Fibroblast of skin of back (primary cell): ENCODE measurements around the gene SKA2. TPM values are rescaled to one million over a fixed set of nuclear protein-coding genes. Genes with fewer than 3 reads are reported as not detected.
"Not testable (repeated sequence)": the region's sequence is repeated elsewhere in the genome, so short reads cannot be mapped to it uniquely, and the experiment has no call there.

Source experiments
- DNase-seq: peaks from one replicate; pipeline ENCODE4 v3.0.0-alpha.2; 2013
- polyA plus RNA-seq, 2 experiments: library from polyadenylated mRNA; unstranded; fragments of 120-200 nt; gene quantifications; one replicate each; pipeline ENCODE4 v1.2.1, GENCODE V29; 2013; ENCODE audit not compliant: insufficient read length in 2 of 2

Gene SKA2
- 65.5 TPM for polyA plus RNA-seq (2013, experiment 1 of 2; ENCODE audit: insufficient read length)
- 43.4 TPM for polyA plus RNA-seq (2013, experiment 2 of 2; ENCODE audit: insufficient read length)

- no peak for DNase-seq
Observed at GRCh38 chr17:59154721-59155438, at the start of gene SKA2. Gene SKA2, minus strand, starts transcription at chr17:59155186. Its CDS starts 23 bp downstream, at chr17:59155163.

GRCh38 chr17:59202320-59202719 is 47.3 kb upstream of the SKA2 start:
- no peak for DNase-seq

GRCh38 chr17:59199398-59199797 is 44.4 kb upstream of the SKA2 start:
- DNase-seq = no peak

GRCh38 chr17:59193336-59193862 is 38.4 kb upstream of the SKA2 start:
- no peak for DNase-seq

GRCh38 chr17:59190806-59191205 is 35.8 kb upstream of the SKA2 start:
- no peak for DNase-seq

- DNase-seq = no peak
Observed at GRCh38 chr17:59186850-59187249, 31.9 kb upstream of the SKA2 start.

- DNase-seq = no peak
Observed at GRCh38 chr17:59185997-59186396, 31.0 kb upstream of the SKA2 start.

- DNase-seq = no peak
Observed at GRCh38 chr17:59181481-59181880, 26.5 kb upstream of the SKA2 start.

- no peak for DNase-seq
Observed at GRCh38 chr17:59180626-59181025, 25.6 kb upstream of the SKA2 start.

GRCh38 chr17:59179601-59180000 is 24.6 kb upstream of the SKA2 start:
- not testable (repeated sequence) for DNase-seq

- DNase-seq = peak; percentile 13
Observed at GRCh38 chr17:59178266-59178985, 23.4 kb upstream of the SKA2 start.

GRCh38 chr17:59175076-59175475 is 20.1 kb upstream of the SKA2 start:
- DNase-seq = no peak

- DNase-seq = no peak
Observed at GRCh38 chr17:59174671-59175070, 19.7 kb upstream of the SKA2 start.

GRCh38 chr17:59172436-59173004 is 17.5 kb upstream of the SKA2 start:
- DNase-seq = no peak

GRCh38 chr17:59167571-59168001 is 12.6 kb upstream of the SKA2 start:
- DNase-seq = peak; percentile 23

- peak; percentile 24 for DNase-seq
Observed at GRCh38 chr17:59165933-59166342, 11.0 kb upstream of the SKA2 start.

GRCh38 chr17:59161477-59161876 is 6.5 kb upstream of the SKA2 start:
- no peak for DNase-seq

GRCh38 chr17:59160157-59161025 is 5.4 kb upstream of the SKA2 start:
- no peak for DNase-seq

GRCh38 chr17:59155439-59156177 is 622 bp upstream of the SKA2 start, which contains the start of gene PRR11:
Gene PRR11, plus strand, starts transcription at chr17:59155746. Its CDS starts 14,007 bp downstream, at chr17:59169753.
- peak; percentile 100 for DNase-seq

GRCh38 chr17:59154292-59154720 is 680 bp downstream of the SKA2 start:
- peak; percentile 63 for DNase-seq

GRCh38 chr17:59152925-59153324 is 2.1 kb downstream of the SKA2 start:
- no peak for DNase-seq
